ENCODE results near the gene PTBP3.
A peak's percentile ranks its signal among the peaks of the same experiment; 100 is the strongest.

The PTBP3 gene

GRCh38 chr9:112327718-112328450, 5.5 kb downstream of the PTBP3 start:
- CTCF ChIA-PET = interaction anchor here (0.7 to 0.8 kb wide), 2 partner anchors 11 to 900 kb away, joined by 3 read pairs; no protein-coding TSS in a partner anchor

GRCh38 chr9:112326194-112326593, 7.2 kb downstream of the PTBP3 start:
- Histone ChIP-seq H3K36me3 (ENCODE audit: control insufficient read depth in 2 of 2, insufficient read depth in 1 of 2, low read length in 2 of 2) (no peaks in the 10 kb centered on the region), H3K4me1 (ENCODE audit: control insufficient read depth, insufficient read depth, low read length) (0 out of 2 replicates have a peak, but pooled peaks cover 2% of the 10 kb centered on the region)
- POLR2A ChIA-PET = interaction anchor here (0.7 to 1.2 kb wide), 2 partner anchors 24 to 152 kb away, joined by 4 to 5 read pairs; no protein-coding TSS in a partner anchor
- TF ChIP-seq ZSCAN23 (tag by site-specific recombination; IDR thresholded peaks at IDR 0.05) (no peak), ZEB2 (tag by site-specific recombination; IDR thresholded peaks at IDR 0.05) (no peak), ZNF777 (tag by site-specific recombination; IDR thresholded peaks at IDR 0.05; ENCODE audit: borderline replicate concordance) (no peak), ZNF280C (tag by site-specific recombination; IDR thresholded peaks at IDR 0.05) (no peak), ZNF416 (tag by site-specific recombination; IDR thresholded peaks at IDR 0.05) (no peak), KLF7 (tag by site-specific recombination; IDR thresholded peaks at IDR 0.05; ENCODE audit: borderline replicate concordance) (no peak), ZNF274 (IDR thresholded peaks at IDR 0.05; ENCODE audit: low read length) (no peak), ZNF274 (tag by site-specific recombination; IDR thresholded peaks at IDR 0.05; ENCODE audit: borderline replicate concordance) (no peak), ZNF548 (tag by site-specific recombination; IDR thresholded peaks at IDR 0.05) (no peak)
- TF ChIP-seq, protein P1, sequence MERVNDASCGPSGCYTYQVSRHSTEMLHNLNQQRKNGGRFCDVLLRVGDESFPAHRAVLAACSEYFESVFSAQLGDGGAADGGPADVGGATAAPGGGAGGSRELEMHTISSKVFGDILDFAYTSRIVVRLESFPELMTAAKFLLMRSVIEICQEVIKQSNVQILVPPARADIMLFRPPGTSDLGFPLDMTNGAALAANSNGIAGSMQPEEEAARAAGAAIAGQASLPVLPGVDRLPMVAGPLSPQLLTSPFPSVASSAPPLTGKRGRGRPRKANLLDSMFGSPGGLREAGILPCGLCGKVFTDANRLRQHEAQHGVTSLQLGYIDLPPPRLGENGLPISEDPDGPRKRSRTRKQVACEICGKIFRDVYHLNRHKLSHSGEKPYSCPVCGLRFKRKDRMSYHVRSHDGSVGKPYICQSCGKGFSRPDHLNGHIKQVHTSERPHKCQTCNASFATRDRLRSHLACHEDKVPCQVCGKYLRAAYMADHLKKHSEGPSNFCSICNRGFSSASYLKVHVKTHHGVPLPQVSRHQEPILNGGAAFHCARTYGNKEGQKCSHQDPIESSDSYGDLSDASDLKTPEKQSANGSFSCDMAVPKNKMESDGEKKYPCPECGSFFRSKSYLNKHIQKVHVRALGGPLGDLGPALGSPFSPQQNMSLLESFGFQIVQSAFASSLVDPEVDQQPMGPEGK (tag by site-specific recombination; IDR thresholded peaks at IDR 0.05) = no peak

More at GRCh38 chr9:112327718-112328450, 5.5 kb downstream of the PTBP3 start:
- Histone ChIP-seq H3K27ac (ENCODE audit: extremely low read depth, low read depth, low read length) (no peak overlapping the region), H3K36me3 (ENCODE audit: control insufficient read depth in 2 of 2, insufficient read depth in 1 of 2, low read length in 2 of 2) (no peaks in the 10 kb centered on the region), H3K4me1 (ENCODE audit: control insufficient read depth, insufficient read depth, low read length) (0 out of 2 replicates have a peak, but pooled peaks cover 2% of the 10 kb centered on the region), H3K4me3 (ENCODE audit: low read depth, low read length) (no peak overlapping the region), H3K9me3 (ENCODE audit: control insufficient read depth, insufficient read depth, low read depth, low read length) (no peaks in the 10 kb centered on the region)
- POLR2A ChIA-PET = no interaction called here
- TF ChIP-seq OSR2 (tag by site-specific recombination; IDR thresholded peaks at IDR 0.05) = peak; percentile 48; the same call in 1 of the 2 replicates
- TF ChIP-seq PRDM10 (tag by site-specific recombination; IDR thresholded peaks at IDR 0.05) = 0 out of 2 replicates have a peak, but pooled peaks have one; percentile 15
- TF ChIP-seq ZNF155 (tag by site-specific recombination; IDR thresholded peaks at IDR 0.05) = no peak
- no peak for TF ChIP-seq ZNF585B (tag by site-specific recombination; IDR thresholded peaks at IDR 0.05)
- TF ChIP-seq FEZF1 (tag by site-specific recombination; IDR thresholded peaks at IDR 0.05) = 0 out of 2 replicates have a peak, but pooled peaks have one; percentile 22
- TF ChIP-seq, protein P2, sequence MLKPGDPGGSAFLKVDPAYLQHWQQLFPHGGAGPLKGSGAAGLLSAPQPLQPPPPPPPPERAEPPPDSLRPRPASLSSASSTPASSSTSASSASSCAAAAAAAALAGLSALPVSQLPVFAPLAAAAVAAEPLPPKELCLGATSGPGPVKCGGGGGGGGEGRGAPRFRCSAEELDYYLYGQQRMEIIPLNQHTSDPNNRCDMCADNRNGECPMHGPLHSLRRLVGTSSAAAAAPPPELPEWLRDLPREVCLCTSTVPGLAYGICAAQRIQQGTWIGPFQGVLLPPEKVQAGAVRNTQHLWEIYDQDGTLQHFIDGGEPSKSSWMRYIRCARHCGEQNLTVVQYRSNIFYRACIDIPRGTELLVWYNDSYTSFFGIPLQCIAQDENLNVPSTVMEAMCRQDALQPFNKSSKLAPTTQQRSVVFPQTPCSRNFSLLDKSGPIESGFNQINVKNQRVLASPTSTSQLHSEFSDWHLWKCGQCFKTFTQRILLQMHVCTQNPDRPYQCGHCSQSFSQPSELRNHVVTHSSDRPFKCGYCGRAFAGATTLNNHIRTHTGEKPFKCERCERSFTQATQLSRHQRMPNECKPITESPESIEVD (tag by site-specific recombination; IDR thresholded peaks at IDR 0.05) = peak; percentile 38; the same call in 1 of the 2 replicates
- TF ChIP-seq, protein P3, sequence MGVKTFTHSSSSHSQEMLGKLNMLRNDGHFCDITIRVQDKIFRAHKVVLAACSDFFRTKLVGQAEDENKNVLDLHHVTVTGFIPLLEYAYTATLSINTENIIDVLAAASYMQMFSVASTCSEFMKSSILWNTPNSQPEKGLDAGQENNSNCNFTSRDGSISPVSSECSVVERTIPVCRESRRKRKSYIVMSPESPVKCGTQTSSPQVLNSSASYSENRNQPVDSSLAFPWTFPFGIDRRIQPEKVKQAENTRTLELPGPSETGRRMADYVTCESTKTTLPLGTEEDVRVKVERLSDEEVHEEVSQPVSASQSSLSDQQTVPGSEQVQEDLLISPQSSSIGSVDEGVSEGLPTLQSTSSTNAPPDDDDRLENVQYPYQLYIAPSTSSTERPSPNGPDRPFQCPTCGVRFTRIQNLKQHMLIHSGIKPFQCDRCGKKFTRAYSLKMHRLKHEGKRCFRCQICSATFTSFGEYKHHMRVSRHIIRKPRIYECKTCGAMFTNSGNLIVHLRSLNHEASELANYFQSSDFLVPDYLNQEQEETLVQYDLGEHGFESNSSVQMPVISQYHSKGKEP (tag by site-specific recombination; IDR thresholded peaks at IDR 0.05) = no peak
- TF ChIP-seq ZEB2 (tag by site-specific recombination; IDR thresholded peaks at IDR 0.05) = 0 out of 2 replicates have a peak, but pooled peaks have one; percentile 28
- TF ChIP-seq ZBTB17 (tag by site-specific recombination; IDR thresholded peaks at IDR 0.05) = no peak

More at GRCh38 chr9:112326194-112326593, 7.2 kb downstream of the PTBP3 start:
- H3K9me3 ChIP-seq (ENCODE audit: control insufficient read depth, insufficient read depth, low read depth, low read length) = no peaks in the 10 kb centered on the region
- no peak overlapping the region for H3K4me3 ChIP-seq (ENCODE audit: low read depth, low read length)
- CTCF ChIA-PET = interaction anchor here (1.3 kb wide), 1 partner anchor 35 kb away, joined by 4 read pairs; no protein-coding TSS in a partner anchor
- no peak overlapping the region for H3K27ac ChIP-seq (ENCODE audit: extremely low read depth, low read depth, low read length)
